HG03045 (cell line): ENCODE results near the gene STAT1.

Experiments used
- ATAC-seq: cut with Tn5 transposase; IDR thresholded peaks from one replicate; pipeline ENCODE4 v1.9.1; 2021; ENCODE audit warnings: mild to moderate bottlenecking, moderate library complexity; ENCODE audit not compliant: unreplicated experiment

Gene STAT1

GRCh38 chr2:190986221-190986953 is 27.6 kb downstream of the STAT1 start:
- no peak for ATAC-seq

- no peak for ATAC-seq
Measured at GRCh38 chr2:190984595-190984994, 29.4 kb downstream of the STAT1 start.

GRCh38 chr2:190982262-190983034 is 31.5 kb downstream of the STAT1 start:
- no peak for ATAC-seq

GRCh38 chr2:190981733-190982132 is 32.2 kb downstream of the STAT1 start:
- no peak for ATAC-seq

- no peak for ATAC-seq
Measured at GRCh38 chr2:190981333-190981732, 32.6 kb downstream of the STAT1 start.

- no peak for ATAC-seq
Measured at GRCh38 chr2:190980630-190981209, 33.3 kb downstream of the STAT1 start.

GRCh38 chr2:190979906-190980629 is 33.9 kb downstream of the STAT1 start:
- no peak for ATAC-seq

GRCh38 chr2:190978389-190979053 is 35.5 kb downstream of the STAT1 start:
- no peak for ATAC-seq

GRCh38 chr2:190977505-190977904 is 36.5 kb downstream of the STAT1 start:
- ATAC-seq: no peak

- no peak for ATAC-seq
Measured at GRCh38 chr2:190976521-190976920, 37.5 kb downstream of the STAT1 start.

- ATAC-seq: no peak
Measured at GRCh38 chr2:190974629-190975361, 39.2 kb downstream of the STAT1 start.

GRCh38 chr2:190973726-190974628 is 40.0 kb downstream of the STAT1 start:
- ATAC-seq: no peak

- ATAC-seq: no peak
Measured at GRCh38 chr2:190973262-190973661, 40.7 kb downstream of the STAT1 start.

GRCh38 chr2:190972846-190973245 is 41.1 kb downstream of the STAT1 start:
- ATAC-seq: no peak

- no peak for ATAC-seq
Measured at GRCh38 chr2:190972213-190972612, 41.8 kb downstream of the STAT1 start.

- ATAC-seq: no peak
Measured at GRCh38 chr2:190970873-190971506, 43.0 kb downstream of the STAT1 start.

GRCh38 chr2:190970160-190970559 is 43.8 kb downstream of the STAT1 start:
- ATAC-seq: no peak

GRCh38 chr2:190968522-190968921 is 45.4 kb downstream of the STAT1 start:
- no peak for ATAC-seq
